HG03571 (cell line): ENCODE data around the gene CRAMP1.
"Not testable (repeated sequence)": the region's sequence is repeated elsewhere in the genome, so short reads cannot be mapped to it uniquely, and the experiment has no call there.

Experiments used
- ATAC-seq: cut with Tn5 transposase; IDR thresholded peaks from one replicate; pipeline ENCODE4 v1.9.1; 2021; ENCODE audit not compliant: unreplicated experiment

Gene CRAMP1

DNA sequence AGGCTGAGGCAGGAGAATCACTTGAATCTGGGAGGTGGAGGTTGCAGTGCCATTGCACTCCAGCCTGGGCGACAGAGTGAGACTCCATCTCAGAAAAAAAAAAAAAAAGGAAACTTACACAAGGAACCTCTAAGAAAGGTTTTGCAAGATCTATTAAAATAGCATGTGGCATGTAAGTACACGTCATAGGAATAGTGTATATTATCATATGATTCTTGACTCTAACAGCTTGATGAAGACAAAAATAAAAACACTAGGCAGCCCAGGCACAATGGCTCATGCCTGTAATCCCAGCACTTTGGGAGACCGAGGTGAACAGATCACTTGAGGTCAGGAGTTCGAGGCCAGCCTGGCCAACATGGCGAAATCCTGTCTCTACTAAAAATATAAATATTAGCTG, 16.6 kb upstream of the CRAMP1 start:
- not testable (repeated sequence) for ATAC-seq

DNA sequence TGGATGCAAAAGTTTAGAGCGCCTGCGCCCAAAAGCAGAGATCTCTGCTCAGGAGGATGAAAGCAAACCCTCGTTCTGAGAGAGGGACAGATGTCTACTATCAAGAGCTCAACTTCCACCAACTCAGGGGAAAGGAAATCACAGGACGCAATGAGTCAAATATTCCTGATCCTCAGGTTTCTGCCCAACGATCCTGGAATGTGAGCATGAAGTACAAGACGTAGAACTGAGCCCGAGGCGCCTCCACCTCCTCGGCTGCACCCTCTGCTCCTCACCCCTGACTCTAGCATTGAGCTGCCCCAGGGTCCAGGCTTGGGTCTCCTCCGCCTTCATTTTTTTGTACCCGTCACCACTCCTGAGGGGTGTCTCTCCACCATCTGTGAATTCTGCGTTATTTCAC, 15.6 kb upstream of the CRAMP1 start:
- no peak for ATAC-seq

DNA sequence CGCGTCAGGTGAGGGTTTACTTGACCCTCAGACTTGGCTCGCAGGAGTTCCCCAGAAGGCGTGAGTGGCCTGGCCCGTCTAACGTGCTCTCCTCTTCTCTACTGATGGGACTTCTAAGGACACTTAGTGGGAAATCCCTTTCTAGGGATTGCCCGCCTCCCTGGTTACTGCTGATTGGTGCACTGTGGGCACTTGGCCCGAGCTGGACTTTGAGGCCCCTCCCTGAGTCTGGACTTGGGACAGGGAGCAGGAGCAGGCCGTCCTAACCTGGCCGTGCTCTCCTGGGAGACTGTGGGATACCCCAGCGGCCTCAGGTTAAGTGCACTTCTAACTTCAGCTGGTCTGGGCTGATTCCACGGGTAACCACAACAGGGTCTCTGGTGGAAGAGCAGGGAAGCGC, 15.0 kb upstream of the CRAMP1 start:
- no peak for ATAC-seq

DNA sequence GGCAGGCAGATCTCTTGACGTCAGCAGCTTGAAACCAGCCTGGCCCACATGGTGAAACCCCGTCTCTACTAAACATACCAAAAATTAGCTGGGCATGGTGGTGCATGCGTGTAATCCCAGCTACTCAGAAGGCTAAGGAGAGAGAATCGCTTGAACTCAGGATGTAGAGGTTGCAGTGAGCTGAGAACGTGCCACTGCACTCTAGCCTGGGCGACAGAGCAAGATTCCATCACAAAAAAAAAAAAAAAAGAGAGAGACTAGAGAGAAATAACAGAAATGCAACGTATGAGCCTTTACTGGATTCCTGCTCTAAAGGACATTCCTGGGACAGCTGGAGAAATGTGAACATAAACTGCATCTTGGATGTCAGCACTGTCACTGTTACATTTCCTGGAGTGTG, 11.1 kb upstream of the CRAMP1 start:
- ATAC-seq = no peak

DNA sequence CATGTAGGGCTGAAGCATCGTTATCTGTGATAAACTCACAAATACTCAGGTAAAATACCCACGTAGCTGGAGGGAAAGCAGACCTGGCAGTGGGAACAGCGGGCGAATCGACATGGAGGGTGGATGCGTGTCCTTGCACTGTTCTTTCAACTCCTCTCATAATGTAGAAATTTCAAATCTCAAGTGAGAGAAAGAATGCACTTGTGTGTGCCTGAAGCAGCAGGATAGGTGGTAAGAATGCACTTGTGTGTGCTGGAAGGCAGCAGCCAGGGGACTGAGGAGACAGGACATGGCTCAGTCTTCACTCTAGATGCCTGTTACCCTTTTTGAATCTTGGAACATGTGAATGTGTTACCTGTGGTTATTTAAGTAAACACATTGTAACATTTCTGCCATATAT, 10.7 kb upstream of the CRAMP1 start:
- no peak for ATAC-seq

DNA sequence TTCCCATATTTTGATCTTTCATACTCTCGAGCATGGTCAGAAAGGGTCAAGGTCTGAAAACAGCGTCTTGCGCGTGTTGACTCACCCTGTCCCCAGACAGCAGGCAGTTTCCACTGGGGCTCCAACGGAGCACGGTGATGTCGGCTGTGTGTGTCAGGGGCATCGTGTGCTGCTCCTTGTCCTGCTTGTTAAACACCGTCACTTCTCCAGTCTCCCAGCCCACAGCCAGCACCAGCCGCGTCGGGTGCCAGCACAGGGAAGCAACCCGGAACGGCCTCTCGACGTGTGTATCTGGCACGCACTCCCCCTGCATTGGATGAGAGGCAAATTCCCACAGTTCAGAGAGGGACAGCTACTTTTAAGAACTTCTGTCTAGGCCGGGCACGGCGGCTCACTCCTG, 9.9 kb upstream of the CRAMP1 start:
- no peak for ATAC-seq

DNA sequence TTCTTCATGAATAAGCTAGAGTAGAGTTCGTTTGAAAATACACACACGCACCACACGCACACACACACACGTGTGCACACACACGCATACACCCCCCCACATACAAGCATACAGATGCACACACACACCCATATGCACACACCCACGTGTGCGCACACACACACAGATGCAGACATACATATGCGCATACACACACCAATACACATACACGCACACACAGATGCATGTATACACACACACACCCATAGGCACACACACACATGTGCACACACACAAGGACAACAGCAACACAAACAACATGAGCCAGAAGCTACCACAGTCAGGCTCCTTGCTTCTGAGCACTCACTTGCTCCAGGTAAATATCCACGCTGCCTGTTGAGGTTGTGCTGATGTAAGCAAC, 5.4 kb upstream of the CRAMP1 start:
- no peak for ATAC-seq

DNA sequence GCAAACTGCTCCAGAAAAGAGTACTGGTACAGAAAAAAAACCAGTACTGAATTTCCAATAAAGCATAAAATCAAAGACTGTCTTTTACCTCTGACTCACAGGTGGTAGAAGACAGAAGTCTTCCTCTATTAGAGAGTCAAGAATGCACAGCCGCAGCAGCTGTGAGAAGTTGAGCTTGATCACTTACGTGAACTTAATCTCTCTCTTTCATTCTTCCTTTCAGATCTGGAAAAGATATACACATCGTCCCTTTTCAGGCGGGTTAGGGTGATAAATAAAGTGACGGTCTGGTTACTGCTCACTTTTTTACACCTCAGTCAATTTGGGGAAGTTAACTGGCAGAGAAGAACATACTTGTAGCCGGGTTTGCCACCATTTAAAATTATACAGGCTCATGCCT, 4.2 kb upstream of the CRAMP1 start:
- ATAC-seq = no peak

DNA sequence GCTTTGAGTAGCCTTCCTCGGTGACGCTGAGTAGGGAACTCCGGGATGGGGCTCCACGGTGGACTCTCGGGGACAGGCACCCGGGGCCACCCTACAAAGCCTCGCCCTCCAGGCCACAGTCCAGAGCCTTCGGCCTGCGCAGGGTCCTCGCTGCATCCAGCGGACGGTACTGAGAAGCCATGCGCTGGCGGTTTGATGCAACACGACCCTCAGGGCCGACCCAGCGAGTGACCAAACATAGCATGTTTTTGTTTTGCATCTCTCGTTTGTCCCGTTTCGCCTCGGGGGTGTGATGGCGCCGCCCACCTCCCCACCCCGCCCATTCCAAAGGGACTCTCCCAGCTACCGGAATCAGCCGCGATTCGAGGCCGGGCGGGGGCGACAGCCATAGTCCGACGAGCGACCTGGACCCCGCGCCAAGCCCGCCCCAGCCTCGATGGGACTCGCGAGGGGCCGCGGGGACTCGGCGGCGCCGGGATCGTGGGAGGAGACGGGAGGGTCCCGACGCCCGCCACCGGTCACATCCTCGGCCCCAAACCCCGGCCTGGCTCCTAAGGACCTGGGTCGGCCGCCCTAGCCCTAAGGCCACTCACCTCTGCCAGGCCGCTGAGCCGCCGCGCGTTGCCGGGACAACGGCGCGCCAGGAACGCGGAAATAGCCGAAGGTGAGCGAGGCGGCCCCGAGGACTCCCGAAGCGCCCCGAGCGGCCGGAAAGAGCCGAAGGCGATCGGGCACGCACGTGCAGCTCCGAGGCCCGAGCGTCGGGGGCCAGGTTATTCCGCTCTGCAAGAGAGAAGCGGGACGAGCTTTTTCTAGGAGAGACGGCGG, 1.9 kb upstream of the CRAMP1 start:
- ATAC-seq = peak; percentile 51

DNA sequence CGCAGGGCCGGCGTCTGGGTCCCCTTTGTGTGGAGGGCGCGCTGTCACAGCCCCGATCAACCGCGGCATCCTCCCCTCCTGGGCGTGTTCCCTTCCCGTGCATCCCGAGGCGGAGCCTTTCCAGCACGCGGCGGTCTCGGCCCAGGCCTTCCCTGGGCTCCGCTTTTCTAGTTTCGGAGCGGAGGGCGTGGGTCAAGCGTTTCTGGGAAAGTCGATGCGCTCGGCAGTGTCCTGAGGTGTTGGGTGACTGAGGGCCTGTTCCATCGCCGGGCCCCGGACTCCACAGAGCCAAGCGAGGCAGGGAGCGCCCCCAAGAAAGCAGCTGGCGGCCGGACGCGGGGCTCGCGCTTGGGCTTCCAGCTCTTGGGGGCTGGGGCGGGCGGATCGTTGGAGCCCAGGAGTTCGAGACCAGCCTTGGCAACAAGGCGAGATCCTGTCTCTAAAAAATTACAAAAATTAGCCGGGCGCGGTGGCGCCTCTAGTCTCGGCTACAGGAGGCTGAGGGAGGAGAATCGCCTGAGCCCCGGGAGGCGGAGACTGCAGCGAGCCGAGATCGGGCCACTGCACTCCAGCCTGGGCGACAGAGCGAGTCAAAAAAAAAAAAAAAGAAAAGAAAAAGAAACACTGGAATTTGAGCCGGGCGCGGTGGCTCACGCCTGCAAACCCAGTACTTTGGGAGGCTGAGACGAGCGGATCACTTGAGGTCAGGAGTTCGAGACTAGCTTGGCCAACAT, 1.1 kb upstream of the CRAMP1 start:
- ATAC-seq = no peak

DNA sequence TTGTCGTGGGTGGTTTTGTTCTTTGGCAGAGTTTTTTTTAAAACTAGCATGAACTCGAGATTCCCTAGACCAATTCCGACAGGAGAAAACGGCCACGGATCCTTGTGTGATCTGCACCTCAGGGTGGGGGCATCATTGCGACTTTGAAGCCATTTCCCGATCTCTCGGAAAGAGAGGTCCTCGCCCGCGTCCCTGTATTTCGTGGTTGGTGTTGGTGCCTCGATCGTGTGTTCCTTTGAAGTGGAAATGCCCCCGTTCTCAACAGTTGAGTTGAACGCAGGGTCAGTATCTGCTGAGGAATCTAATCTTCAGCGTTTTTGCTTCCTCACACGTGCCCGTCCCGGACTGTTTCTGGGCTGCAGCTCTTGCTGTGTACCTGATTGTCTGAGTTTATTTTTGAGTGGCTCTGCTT, 1.1 kb downstream of the CRAMP1 start:
- no peak for ATAC-seq

DNA sequence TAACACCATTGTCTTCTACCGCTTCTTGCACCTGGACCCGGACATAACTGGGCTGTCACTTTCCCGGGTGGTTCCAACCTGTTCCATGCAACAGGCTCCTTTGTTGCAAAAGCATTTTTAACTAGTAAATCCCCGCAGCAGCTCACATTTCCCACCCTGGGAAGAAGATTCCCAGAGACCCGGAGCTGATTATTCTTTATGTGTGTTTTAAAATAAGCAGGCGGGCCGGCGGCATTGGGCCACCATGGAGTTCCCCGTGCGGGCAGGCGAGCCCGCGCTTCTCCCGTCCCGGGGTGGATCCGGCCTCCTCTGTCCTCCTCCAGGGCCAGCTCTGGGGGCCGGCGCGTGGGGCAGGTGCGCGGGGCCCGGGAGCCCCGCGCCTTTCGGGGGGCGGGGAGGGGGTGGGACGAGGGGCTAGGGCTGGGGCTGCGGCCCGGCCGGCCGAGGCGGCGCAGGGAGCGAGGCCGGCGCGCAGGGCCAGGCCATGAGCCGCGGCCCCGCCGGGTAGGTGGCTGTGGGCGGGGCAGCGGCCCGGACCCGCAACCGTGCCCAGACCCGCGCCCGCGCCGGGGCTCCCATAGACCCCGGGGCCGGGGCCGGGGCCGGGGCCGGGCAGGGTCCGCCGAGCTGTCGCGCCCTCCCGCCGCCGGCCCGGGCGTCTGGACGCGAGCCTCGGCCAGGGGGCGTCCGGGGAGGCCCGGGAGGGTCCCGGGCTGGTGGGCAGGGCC, 1.7 kb downstream of the CRAMP1 start:
- ATAC-seq = no peak

DNA sequence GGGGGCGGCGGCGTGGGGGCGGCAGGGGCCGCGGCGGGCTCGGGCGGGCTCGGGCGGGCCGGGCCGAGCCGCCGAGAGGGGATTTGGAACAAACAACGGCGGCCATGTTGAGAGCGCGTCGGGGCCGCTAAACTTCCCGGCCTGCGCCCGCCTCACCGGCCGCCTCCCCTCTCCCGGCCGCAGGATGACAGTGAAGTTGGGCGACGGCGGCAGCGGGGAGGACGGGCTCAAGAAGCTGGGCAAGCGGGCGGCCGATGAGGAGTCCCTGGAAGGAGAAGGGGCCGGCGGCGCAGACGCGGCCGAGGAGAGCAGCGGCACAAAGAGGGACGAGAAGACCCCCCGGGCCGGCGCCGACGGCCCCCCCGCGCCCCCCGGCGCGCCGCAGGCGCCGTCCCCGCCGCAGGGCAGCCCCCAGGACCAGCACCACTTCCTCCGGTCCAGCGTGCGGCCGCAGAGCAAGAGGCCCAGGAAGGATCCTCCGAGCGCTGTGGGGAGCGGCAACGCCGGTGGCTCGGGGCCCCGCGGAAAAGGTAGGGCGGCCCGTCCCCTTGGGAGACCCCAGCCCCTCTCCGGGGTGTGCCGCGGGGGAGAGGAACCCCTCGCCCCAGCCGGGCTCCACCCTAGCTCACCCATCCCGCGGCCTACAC, 2.4 kb downstream of the CRAMP1 start:
- ATAC-seq = no peak

DNA sequence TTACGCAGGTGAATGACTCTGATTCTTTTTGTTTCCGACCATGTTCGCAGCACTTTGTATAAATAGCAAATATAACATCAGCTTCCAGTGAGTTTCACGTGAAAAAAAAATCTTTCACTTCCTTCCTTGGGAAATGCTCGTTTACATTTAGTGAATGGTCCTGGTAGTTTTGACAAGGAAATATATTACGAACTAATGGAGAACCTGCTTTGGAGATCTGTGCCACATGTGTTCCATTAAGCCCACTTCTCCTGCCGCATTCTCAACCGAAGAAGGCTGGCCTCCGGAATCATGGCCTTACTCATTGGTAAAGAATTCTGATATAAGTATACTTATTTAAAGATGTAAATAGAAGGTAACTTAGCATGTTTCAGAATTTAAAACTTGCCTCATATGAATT, 3.6 kb downstream of the CRAMP1 start:
- no peak for ATAC-seq

DNA sequence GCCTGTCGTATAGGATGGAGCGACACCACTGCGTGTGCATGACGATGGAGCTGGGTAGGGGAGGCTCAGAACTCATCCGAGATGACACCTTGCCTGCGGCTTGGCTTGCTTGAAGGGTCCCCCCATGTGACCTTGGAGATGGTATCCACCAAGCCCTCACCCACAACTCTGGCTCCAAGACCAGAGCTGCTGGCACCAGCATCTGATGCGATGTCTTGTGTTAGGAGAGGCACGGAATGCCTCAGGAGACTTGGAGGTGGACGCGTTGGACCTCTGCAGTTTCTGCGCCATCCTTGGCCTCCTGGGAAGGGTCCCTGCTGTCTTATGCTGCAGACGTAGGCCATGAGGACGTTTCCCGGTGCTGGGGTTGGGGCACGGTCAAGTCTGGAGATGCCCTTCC, 7.8 kb downstream of the CRAMP1 start:
- no peak for ATAC-seq

DNA sequence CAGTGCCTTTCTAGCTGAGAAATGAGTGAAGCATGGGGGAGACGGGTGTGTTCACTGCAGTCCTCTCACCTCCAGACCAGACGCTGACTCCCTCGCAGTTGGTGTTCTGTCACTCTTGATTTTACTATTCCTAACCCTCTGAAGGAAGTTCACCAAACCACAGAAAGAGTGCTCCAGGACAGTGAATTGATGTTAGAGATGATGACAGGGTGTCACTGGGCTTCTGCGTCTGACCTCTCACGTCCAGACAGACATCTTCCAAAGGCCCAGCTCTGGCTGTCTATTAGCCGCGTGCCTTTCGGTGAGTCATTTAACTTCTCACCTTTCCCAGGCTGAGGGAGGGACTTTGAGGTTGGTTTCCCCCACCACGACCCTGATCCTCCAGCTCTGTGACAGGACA, 8.2 kb downstream of the CRAMP1 start:
- ATAC-seq = no peak

DNA sequence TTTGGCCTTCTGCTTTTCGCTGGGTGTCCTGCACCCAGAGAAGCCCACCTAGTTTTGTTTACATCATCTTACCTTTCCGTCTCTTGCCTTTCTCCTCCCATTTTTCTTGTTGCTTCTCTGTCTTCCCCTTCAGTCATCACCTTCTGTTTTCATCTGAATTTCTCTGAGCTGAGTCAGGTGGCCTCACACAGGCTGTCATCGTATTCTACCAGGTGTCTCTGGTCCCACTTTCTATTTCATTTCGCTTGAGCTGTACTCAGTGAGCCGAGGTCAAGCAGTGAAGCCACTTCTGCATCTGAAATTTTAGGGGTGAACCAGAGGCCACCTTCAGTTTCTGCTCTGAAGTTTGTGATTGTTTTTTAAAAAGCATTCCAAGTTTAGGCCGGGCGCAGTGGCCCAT, 9.7 kb downstream of the CRAMP1 start:
- ATAC-seq = no peak

DNA sequence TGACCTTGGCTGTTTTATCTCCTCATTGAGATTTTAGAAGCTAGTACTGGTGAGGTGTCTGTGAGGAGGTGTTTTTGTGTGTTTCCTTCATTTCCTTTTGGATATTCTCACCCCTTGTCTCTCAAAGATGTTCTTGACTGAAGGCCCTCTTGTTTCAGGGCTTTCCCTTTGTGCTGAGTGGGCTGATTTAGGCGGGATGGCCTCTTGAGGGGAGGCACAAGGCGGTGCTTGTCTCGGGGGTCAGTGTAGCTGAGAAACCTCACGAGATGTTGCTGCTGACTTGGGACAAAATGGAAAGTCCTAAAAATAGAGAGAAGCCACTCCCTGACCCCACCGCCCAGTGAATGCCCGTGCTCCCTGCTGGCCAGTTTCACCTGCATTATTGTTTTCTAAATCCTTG, 14.2 kb downstream of the CRAMP1 start:
- ATAC-seq = no peak

DNA sequence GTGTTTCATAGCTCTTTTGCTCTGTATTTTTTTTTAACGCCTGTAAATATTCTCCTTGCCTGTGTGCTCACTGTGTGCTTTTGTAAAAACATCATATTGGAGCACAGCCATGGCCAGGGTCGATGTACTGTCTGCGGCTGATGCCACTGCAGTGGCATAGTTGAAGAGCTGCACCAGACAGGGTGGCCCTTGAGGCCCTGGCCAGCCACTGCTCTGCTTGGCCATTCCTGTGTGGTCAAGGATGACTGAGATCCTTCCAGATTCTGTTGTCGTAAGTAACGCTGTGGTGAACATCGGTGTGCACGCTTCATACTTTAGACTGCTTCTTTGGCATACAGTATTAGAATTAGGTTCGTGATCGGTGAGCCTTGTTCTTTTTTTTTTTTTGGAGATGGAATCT, 14.6 kb downstream of the CRAMP1 start:
- no peak for ATAC-seq

DNA sequence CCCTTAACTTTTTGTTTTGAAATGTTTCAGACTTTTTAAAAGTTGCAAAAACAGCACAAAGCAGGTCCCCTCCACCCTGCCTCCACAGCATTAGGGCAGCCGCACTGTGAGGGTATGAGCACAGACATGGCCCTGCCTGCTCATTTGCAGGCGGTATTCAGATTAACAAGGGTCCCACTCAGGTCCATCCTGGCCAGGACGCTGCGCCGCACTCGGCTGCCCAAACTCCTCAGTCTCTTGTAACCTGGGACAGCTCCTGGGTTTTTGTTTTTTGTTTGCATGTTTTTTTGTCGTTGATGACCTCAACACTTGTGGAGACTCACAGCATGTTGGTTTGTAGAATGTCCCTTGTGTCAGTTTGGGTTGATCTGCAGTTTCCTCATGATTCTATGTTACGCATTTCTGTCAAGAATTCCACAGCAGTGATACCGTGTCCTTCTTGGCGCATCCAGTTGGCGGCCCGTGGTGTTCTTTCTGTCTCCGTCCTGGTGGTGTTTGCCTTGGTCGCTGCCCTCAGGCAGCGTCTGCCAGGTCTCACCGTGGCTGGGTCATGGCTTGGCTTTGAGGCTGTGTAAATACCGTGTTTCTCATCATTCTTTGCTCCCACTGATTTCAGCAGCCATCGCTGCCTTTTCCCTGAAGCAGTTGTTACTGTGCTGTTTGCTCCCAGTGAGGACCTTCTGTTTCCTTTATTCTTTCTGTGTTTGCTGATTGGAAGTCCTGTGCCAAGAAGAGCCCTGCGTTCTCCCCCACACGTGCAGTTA, 18.5 kb downstream of the CRAMP1 start:
- ATAC-seq = no peak

DNA sequence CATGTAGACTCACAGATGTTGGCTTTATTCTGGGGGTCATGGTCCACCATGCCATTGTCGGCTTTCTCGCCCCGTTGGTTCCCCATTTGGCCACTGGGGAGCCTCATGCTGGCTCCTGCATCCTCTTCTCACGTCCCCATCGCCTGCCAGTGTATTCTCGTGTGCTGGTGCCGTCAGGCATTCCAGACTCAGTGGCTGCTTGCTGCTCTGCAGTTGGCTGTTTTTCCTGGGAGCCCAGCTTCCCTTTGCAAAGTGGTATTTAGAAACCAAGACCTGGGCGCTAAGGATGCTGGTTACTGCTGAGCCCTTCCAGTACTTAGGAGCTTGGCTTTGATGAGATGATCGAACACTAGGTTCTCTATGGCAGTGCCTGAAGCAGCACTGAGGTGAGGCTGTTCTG, 19.1 kb downstream of the CRAMP1 start:
- no peak for ATAC-seq
